HG03097 (cell line): ENCODE data around the gene PRDX6.
A peak's percentile ranks its signal among the peaks of the same experiment; 100 is the strongest.
"Not testable (repeated sequence)": the region's sequence is repeated elsewhere in the genome, so short reads cannot be mapped to it uniquely, and the experiment has no call there.

ENCODE experiments used
- ATAC-seq: cut with Tn5 transposase; IDR thresholded peaks from one replicate; pipeline ENCODE4 v1.9.1; 2021; ENCODE audit not compliant: unreplicated experiment, low FRiP score

PRDX6 gene, protein sequence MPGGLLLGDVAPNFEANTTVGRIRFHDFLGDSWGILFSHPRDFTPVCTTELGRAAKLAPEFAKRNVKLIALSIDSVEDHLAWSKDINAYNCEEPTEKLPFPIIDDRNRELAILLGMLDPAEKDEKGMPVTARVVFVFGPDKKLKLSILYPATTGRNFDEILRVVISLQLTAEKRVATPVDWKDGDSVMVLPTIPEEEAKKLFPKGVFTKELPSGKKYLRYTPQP

DNA sequence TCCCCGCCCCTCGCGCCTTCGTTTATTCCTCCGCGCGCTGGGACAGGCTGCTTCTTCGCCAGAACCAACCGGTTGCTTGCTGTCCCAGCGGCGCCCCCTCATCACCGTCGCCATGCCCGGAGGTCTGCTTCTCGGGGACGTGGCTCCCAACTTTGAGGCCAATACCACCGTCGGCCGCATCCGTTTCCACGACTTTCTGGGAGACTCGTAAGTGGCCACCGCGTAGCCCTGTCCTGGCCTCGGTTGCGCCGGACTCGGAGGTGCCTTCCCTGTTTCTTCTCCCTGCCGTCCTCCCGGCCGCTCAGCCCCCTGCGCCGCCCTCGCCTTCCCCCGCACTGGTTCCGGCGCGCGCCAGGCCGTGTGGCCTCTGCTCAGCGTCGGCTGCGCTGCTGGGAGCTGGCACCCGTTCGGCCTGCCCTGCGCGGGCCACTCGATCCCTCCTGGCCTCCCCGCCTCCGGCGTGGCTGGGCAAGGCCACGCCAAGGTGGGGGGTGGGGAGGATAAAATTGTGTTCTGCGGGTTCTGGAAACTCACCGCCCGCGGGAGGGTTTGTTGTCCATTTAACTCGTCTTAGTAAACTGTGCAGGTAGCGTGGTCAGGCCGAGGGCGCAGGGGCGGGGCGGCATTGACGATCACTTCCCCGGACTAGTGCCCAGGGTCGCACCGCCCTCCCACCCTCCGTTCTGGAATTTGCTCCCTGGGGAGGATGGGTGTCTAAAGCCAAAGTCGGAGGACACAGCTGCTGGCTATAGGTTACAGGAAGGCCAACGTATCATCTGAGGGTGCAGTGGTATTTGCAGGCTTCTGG is at the start of gene PRDX6:
PRDX6 (plus strand) TSS at position 50 of the 808 bp plus-strand sequence; CDS start at position 113, 63 bp downstream.
- peak; percentile 56 for ATAC-seq

DNA sequence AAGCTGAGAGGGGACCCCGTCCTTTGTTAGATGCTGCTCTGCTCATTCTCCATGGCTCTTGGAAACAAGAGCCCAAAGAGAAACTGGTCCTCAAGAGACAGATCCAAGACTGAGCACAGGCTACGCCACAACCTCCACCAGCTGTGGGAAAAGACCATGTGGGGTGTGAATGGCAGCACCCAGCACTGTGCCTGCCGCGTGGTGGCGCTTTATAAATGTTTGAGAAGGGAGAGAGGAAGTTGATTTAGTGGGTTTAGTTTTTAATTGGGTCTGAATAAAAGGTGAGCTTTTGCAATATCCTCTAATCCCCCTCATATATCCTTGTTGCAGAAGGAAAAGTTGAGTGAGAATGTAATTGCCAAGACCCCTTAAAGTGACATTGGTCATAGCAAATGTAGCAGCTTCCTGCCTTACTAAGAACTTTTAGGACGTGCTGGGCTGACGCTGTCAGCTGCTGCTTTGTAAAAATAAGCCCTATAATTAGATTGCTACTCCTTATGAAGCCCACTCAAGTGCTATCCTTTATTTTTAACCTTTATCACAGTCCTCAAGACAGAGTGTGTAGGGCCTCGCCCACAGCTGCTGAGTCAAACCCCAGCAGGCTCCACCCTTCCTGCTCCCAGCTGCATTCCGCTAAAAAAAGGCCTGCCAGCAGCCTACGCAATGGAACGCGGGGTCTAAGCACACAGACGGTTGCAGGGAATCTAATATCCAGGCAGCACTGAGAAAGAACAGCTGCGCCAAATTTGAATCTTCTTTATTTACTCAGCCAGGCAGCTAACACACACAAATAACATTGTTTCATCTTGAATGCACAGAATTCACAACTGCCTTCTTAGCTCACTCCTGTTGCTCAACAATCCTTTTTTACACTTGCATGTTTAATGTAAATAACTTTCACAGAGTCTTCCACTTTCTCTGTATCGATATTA is 47.4 kb upstream of the PRDX6 start:
- no peak for ATAC-seq

DNA sequence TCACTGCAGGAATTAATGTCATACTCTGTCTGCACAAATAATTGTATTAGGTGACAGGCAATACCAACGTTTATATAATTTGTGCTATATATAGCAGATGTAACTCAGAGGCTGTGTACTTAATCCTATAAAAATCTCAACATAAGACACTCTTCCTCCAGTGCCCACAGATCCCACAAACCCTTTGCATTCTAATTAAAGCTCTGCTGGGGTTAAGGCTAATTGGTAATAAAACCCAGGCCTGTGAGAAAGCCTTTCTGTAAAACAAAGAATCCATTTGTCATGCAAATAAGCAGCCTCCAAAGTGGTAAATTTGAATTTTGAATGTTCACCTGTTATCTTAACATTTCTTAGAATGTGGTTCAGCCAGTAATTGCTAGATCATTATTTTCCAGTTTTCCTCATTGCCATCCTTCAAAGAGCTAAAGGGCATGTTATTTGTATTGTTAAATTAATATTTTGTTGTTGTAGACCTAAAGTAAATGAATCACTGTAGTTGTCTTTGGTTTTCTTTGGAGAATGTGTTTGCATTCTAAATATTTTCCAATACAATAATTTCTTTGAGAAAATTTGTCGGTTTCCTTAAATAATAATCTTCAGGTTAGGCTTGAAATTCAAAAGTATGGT is 46.3 kb upstream of the PRDX6 start:
- no peak for ATAC-seq

DNA sequence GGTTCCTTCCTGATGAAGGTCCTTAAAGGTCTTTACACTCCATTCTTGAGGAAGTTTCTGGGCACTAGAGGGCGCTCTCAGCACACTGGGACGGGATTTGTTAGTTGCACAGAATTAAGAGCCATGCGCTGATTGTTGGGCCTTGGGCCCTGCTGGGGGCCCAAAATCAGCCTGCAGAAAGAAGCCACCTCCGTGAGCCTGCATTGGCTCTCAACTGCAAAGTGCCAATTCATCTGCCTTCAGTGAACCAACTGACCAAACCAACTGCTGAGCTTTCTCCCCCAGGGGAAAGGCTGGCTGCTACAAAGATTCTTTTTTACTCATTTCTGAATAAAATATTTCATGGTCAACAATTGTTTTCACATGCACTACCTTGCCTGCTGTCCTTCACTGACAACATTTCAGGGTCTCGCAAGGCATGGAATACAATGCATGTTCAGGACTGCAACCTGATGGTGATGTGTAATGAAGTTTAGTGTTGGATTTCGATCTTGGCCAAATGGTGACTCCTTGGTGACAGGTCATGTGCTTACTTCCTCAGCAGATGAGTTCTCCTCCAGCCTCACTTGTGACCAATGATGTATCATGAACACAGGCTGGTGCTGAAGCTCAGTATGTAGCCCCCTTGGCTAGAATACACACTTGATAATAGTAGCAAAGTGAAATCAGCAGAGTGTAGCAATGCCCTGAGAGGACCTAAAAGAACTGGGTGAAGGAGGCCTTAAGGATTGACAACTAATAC is 45.7 kb upstream of the PRDX6 start:
- peak; percentile 64 for ATAC-seq

DNA sequence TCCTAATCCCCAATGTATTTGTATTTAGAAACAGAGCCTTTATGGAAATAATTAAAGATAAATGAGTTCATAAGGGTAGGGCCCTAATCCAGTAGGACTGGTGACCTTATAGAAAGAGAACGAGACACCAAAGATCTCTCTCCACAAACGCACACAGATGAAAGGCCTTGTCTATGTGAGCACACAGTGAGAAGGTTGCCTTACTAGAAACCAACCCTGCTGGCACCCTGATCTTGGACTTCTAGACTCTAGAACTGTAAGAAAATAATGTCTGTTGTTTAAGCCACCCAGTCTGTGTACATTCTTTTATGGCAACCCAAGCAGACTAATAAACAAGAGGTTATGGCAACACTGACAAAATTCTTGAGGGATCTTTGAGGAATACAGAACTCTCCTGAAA is 44.8 kb upstream of the PRDX6 start:
- no peak for ATAC-seq

DNA sequence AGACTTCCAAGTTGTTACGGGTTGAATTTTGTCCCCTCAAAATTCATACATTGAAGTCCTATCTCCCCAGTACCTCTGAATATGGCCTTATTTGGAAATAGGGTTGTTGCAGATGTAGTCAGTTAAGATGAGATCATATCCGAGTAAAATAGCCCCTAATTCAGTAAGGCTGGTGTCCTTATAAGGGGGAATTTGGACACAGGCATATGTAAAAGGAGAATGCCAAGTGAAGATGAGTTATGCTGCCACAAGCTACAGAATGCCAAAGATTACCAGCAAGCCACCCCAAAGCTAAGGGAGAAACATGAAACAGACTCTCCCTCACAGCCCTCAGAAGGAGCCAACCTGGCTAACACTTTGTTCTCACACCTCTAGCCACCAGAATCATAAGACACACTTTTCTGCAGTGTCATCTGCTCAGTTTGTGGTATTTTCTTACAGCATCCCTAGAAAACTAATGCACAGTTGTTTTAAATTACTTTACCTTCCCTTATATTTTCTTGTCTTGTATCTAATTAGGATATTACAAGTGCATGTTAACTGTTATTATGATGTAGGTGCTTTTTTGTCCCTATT is 43.3 kb upstream of the PRDX6 start:
- ATAC-seq = no peak

DNA sequence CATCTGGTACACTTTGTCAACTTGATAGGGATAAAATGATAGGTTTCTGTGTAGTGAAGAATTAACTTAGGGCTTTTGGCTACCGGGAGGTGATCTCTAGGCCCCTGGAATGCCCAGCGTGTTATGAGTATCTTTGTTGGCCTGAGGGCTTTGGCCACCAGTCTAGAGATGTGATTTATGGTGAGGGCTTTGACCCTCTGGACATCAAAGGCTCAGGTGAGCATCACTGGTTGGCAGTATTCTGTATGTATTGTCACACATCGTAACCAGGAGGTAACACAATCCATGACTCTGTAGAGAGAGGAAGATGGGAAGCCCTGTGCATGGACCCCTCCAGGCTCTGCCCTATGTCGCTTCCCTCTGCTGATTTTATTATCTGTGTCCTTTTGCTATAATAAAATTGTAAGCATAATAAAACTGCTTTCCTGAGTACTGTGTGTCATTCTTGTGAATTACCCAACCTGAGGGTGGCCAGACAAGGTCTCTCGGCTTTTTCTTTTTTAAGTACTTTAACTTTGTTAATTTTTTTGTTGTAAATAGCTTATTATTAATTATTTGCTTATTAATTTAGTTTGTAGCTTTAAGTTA is 40.2 kb upstream of the PRDX6 start:
- ATAC-seq = no peak

DNA sequence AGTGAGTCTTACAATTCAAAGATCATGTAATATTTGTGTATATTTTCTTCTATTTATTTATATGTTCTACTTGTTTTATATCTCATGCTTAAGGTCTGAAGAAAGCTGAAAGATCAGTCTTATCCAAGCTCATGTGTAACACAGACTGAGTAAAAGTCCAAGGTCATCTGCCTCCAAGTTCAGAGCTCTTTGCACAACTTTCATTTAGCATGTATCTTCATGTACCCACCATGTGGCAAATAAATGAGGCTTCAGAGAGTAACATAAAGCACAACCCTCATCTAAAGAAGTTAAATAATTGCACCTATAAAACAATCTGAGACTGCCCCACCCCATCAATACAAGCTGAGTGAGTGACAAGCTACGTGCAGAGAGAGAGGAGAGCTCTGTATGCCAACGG is 38.5 kb upstream of the PRDX6 start:
- ATAC-seq = no peak

DNA sequence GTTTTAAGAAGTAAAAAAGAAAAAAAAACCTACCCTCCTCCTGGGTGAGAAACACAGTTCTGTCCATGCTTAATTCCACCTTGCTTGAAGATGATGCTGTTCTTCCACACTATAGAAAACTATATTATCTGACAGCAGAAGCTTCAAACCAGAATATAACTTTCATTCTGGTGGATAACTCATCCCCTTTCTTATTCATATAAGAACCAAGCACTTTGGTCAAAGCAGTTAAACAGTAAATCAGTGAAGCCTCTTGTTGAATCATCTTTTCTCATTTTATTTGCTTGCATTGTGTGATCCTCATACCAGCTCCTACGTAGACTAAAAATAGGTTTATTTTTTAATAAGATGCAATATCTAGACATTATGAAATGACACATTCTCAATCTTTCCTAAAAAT is 36.7 kb upstream of the PRDX6 start:
- ATAC-seq = no peak

DNA sequence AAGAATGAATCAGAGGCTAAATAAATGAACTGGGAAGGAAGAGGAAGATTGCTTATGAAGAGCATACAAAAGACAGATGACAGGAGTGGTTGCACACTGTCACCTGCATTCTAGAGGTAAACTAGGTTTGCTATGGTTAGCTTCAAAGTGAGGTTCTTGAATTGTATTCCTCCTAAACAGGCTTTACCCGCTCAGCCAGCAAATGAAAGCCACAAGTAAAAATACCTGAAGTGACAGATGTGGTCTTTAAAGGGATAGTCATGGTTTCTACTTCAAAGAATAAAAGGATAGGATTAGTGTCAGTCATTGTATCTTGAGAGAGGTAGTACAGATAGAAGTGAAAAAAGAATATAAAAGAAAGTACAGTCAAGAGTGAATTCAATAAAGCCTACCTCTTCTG is 32.4 kb upstream of the PRDX6 start:
- no peak for ATAC-seq

DNA sequence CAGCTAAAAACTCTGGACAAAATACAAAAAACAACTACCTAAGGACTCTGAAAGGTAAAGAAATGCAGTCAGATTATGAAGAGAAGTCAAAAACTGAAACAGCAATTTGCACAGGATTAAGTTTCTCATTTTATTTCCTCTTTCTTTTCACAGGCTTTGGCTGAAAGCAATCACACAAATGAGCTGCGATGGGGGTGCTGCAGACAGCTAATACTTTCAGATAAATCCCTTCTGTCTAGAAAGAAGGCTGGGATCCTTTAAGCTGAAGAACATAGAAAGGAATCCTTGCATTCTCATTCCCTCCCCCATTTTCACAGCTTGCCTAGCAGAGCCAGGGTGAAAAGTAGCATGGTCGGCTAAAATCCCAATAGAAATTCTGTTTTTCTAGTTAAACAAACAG is 32.0 kb upstream of the PRDX6 start:
- ATAC-seq = no peak

DNA sequence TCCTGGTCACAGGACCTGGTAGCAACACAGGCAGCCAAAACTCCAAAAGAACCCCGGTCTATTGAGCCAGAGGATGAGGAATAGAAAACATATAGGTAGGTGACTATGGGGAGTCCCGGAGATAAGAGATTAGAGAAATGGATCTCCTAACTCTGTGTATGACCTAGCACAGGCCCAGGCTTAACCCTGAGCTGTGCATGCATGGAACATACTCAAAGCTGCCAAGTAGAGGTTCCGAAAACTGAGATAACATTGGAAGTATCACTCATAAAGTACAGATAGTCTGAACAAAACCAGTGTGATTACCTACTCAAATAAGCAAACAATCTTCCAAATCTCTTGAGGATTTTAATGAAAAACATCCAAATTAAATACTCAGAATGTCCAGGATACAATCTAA is 31.5 kb upstream of the PRDX6 start:
- no peak for ATAC-seq

DNA sequence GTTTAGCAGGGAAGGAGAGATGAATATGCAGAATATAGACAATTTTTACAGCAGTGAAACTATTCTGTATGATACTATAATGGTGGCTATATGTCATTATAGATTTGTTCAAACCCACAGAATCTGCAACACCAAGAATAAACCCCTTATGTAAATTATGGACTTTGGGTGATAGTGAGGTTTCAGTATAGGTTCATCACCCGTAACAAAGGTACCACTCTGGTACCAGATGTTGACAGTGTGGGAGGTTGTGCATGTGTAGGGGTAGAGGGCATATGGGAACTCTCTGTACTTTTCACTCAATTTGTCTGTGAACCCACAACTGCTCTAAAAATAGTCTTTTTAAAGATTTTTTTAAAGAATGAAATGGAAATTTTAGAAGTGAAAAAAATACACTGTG is 29.9 kb upstream of the PRDX6 start:
- no peak for ATAC-seq

DNA sequence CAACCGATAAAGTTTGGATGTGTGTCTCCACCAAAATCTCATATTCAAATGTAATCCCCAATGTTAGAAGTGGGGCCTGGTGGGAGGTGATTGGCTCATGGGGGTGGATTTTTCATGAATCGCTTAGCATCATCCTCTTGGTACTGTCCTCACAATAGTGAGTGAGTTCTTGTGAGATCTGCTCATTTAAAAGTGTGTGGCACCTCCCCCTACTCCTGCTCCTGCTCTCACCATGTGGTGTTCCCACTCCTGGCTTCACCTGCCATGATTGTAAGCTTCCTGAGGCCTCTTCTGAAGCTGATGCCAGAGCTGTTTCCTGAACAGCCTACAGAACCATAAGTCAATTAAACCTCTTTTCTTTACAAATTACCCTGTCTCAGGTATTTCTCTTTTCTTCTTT is 28.2 kb upstream of the PRDX6 start:
- ATAC-seq = no peak

DNA sequence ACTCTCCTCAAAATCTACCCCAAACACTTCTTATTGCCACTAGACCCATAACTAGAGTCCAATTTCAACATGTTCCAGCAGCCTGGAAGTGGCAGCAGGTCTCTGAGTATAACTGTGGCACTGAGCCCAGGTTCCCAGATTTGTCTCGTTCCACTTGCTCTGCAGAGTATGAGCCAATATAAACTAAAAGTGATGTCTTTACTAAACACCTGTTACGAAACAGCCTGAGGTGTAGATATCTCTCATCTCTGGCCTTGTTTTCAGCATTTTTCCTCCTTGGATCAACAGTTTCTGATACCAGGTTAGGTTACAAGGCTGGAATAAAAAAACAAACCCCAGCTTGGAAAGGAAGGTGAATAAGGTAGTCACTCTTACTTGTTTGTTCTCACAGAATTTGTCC is 25.2 kb upstream of the PRDX6 start:
- no peak for ATAC-seq

DNA sequence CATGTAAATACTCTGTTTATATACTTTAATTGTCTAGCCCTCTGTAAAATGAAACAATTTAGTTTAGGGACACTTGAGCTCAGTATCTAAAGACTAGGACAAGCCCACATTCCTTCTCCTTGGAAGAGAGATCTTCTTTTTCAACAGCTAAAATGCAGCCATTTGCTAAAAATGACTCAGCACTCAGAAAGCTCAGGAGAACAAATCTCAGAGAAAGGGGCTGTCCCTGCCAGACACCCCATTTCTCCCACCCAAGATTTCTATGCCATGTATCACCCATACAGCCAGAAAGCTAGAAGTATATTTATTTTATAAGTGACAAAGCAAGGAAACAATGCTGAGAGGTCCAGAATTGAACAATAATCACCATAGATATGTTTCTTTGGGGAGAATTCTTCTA is 23.2 kb upstream of the PRDX6 start:
- ATAC-seq = no peak

DNA sequence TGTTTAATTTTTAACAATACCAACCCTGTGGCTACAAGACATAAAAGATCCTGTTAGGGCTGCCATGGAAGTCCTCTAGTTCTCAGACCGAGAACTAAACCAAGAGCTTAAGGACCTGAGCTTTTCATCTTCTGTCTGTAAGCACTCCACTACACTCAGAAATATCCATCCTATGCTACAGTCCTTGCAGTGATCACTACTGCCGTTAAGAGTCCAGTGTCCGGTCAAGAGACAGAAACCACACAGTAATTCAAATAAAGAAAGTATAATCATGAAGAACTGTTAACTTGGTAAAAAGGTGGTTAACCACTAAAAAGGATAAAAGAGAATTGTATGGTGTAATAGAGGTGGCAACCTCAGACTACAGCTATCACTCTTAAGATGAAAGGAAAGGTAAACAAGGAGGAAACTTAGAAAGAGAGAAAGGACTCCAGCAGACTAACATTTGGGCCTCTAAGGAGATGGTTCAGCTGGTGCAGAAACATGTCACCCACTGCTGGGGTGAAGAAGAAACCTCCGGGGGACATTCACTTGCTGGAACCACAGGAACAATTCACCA is 22.1 kb upstream of the PRDX6 start:
- no peak for ATAC-seq

DNA sequence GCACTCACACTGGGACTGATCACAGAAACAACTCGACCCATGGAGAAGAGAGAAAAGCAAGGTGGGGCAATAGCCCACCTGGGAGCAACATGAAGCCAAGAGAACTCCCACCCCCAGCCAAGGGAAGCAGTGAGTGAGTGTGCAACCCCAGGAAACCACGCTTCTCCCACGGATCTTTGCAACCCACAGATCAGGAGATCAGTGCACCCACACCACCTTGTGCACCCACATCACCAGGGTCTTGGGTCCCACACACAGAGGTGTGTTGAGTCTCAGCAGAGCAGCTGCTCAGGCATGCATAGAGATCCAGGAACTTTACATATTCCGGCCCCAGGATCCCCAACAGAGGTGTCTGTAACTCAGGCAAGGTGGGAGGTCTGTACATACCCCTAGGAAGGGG is 17.2 kb upstream of the PRDX6 start:
- ATAC-seq = no peak

DNA sequence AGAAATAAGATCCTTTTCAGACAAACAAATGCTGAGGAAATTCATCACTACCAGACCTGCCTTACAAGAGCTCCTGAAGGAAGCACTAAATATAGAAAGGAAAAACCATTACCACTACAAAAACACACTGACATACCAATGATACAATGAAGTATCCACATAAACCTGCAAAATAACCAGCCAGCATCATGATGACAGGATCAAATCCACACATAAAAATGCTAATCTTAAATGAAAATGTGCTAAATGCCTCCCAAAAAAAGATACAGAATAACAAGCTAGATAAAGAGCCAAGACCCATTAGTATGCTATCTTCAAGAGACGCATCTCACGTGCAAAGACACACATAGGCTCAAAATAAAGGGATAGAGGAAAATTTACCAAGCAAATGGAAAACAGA is 14.5 kb upstream of the PRDX6 start:
- not testable (repeated sequence) for ATAC-seq
